Measurements from ENCODE around the gene GMDS.

DNA sequence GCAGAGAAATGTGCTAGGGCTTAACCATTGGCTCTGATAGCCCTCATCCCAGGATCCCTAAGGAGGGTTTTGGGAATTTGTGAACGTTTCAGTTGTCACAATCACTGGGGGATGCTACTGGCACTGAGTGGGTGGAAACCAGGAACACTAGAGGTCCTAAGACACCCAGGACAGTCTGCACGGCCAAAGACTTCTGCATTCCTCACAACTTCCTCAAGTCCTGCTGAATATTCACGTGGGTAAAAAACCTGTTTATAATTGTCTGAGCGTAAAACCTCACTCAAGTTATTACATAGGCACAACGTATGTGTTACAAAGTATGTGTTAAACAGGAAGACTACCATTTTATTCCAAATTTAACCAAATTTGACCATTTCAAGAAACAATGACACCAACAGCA, 52.4 kb downstream of the GMDS start:
- TF ChIP-seq, protein P1, sequence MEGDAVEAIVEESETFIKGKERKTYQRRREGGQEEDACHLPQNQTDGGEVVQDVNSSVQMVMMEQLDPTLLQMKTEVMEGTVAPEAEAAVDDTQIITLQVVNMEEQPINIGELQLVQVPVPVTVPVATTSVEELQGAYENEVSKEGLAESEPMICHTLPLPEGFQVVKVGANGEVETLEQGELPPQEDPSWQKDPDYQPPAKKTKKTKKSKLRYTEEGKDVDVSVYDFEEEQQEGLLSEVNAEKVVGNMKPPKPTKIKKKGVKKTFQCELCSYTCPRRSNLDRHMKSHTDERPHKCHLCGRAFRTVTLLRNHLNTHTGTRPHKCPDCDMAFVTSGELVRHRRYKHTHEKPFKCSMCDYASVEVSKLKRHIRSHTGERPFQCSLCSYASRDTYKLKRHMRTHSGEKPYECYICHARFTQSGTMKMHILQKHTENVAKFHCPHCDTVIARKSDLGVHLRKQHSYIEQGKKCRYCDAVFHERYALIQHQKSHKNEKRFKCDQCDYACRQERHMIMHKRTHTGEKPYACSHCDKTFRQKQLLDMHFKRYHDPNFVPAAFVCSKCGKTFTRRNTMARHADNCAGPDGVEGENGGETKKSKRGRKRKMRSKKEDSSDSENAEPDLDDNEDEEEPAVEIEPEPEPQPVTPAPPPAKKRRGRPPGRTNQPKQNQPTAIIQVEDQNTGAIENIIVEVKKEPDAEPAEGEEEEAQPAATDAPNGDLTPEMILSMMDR (IDR thresholded peaks at IDR 0.05; ENCODE audit: borderline replicate concordance, extremely low read depth, low read length, poor library complexity, severe bottlenecking) = no peak
- TF ChIP-seq EZH2 (IDR thresholded peaks at IDR 0.05; ENCODE audit: borderline replicate concordance, low read depth, low read length, severe bottlenecking) = no peak

All from DND-41 (cell line).